GM18520 (cell line): ENCODE data around the gene STARD3.

Experiments used
- ATAC-seq: cut with Tn5 transposase; IDR thresholded peaks from one replicate; pipeline ENCODE4 v1.9.1; 2021; ENCODE audit not compliant: unreplicated experiment

STARD3 gene

GRCh38 chr17:39658346-39658745 lies 21.4 kb downstream of the STARD3 start:
- no peak for ATAC-seq

GRCh38 chr17:39658760-39659159 lies 21.8 kb downstream of the STARD3 start:
- ATAC-seq: no peak

- ATAC-seq: no peak
Measured at GRCh38 chr17:39659279-39660010, 22.5 kb downstream of the STARD3 start.

DNA sequence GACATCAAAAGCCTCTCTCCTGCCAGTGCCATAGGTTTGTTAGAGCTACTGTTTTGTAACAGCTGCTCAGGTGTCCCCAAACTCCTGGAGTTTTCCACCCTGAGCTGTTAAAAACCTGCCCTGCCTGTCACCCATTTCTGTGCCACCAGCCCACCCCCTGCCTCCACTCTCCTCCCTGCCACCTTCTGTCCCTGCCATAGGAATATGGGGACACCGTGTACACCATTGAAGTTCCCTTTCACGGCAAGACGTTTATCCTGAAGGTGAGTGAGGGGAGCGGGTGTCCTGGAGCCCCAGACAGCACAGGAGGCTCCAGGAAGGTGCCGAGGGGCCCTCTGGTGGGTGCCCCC lies 23.0 kb downstream of the STARD3 start:
- no peak for ATAC-seq

DNA sequence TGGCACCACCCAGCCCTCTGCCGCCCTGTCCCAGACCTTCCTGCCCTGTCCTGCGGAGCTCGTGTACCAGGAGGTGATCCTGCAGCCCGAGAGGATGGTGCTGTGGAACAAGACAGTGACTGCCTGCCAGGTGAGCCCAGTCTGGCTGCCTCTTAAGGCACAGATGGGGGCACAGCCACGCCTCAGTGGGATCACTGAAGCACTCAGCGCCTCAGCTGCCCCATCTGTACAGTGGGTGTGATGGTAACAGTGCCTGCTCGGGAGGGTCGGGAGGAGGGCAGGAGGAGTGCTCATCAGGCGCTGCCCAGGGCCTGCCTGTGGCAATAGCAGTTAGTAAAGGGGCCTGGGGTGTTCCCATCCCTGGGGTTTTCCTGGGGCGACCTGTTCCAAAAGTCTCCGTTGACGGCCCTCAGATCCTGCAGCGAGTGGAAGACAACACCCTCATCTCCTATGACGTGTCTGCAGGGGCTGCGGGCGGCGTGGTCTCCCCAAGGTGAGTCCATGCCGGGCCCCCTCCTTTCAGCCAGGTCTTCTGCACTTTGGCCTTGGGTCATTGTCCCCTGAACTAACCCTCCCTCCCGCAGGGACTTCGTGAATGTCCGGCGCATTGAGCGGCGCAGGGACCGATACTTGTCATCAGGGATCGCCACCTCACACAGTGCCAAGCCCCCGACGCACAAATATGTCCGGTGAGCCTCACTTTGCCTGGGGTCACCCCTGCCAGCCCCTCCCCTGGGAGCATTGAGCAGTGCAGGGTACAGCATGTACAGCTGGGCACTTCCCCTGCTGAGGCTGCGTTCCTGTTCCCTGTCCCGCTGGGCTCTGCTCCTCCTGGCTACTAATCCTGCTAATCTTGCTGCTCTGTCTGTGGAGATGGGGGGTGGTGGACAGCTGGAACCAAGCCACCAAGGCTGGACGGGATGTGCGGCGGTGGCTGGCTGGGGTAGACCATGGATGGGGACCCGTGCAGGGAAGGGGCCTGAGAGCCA lies 23.7 kb downstream of the STARD3 start:
- no peak for ATAC-seq

DNA sequence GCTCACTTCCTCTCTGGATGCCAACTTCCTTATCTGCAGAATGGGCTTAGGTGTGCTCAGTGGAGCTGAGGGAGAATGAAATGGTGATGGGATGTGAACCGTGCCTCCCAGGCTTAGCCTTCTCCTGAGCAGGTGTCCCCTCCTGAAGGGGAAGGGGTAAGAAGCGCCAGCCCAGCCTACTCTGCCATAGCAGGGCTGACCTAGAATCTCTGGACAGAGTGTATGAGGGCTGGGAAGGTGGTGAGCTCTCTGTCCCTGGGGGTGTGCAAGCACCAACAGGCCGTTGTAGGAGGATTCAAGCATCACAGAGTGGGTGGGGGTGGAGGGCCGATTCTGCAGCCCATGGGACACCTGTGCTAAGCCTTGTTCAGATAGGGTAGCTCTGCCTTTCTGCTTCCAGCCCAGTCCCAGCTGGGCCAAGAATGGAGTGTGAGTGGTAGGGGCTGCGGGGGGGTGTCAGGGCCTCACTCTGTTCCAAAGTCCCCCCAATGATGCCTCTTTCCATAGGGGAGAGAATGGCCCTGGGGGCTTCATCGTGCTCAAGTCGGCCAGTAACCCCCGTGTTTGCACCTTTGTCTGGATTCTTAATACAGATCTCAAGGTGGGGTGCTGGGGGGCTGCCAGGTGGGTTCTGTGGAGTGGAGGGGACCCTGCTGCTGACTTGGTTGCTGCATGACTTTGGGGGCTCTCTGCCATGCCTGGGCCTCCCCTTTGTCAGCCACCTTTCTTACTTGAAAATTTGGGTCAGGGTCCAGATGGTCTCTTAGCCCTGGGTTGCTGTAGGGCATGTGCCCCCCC lies 25.0 kb downstream of the STARD3 start:
- no peak for ATAC-seq

DNA sequence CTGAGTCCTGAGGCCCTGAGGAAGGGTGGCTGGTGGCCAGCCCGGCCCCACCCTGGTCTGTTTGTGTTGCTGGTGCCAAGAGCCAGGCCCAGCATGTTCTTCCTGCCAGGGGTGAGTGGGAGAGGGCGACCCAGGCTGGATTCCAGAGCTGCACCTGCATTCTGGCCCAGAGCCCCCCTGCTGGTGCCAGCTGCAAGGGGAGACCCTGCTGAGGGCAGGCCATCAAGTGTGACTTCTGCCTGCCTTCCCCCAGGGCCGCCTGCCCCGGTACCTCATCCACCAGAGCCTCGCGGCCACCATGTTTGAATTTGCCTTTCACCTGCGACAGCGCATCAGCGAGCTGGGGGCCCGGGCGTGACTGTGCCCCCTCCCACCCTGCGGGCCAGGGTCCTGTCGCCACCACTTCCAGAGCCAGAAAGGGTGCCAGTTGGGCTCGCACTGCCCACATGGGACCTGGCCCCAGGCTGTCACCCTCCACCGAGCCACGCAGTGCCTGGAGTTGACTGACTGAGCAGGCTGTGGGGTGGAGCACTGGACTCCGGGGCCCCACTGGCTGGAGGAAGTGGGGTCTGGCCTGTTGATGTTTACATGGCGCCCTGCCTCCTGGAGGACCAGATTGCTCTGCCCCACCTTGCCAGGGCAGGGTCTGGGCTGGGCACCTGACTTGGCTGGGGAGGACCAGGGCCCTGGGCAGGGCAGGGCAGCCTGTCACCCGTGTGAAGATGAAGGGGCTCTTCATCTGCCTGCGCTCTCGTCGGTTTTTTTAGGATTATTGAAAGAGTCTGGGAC lies 25.8 kb downstream of the STARD3 start:
- ATAC-seq: no peak

- no peak for ATAC-seq
Measured at GRCh38 chr17:39663340-39663687, 26.4 kb downstream of the STARD3 start.

DNA sequence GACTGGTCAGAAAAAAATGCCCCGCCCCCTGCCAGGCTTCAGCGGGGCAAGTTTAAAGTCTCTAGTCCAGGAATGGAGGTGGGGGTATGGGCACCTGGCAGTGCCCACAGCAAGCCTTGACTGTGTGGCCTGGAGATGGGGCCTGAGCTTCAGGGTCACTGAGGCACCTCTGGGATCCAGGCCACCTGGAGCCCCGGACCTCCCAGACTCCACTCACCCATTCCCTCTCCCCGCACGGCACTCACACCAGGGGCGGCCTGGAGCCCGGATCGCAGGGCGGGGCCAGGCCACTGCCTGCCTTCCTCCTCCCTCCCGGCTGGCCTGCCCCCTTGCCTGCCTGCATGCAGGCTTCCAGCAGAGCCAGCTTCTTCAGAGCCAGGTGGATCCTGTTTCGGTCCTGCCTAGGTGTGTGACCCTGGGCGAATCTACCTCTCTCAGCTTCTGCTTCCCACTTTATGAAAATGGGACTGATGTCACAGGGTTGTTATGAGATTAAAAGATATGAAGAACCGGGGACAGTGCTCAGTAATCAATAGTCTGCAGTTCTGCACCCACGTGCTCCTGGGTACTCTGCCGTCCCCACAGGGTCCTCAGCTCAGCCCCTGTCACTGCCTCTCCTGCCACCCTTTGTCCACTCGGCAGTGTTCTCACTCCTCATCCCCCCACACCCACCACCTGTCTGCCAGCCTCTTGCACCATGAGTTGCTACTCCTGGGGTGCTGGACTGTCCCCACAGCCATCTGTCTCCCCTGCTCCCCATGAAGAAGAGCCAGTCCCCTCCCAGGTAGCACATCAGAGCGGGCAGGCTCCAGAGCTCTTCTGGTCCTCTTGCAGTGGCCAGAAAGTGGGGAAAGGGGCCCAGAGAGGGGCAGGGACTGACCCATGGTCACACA lies 27.0 kb downstream of the STARD3 start:
- no peak for ATAC-seq

DNA sequence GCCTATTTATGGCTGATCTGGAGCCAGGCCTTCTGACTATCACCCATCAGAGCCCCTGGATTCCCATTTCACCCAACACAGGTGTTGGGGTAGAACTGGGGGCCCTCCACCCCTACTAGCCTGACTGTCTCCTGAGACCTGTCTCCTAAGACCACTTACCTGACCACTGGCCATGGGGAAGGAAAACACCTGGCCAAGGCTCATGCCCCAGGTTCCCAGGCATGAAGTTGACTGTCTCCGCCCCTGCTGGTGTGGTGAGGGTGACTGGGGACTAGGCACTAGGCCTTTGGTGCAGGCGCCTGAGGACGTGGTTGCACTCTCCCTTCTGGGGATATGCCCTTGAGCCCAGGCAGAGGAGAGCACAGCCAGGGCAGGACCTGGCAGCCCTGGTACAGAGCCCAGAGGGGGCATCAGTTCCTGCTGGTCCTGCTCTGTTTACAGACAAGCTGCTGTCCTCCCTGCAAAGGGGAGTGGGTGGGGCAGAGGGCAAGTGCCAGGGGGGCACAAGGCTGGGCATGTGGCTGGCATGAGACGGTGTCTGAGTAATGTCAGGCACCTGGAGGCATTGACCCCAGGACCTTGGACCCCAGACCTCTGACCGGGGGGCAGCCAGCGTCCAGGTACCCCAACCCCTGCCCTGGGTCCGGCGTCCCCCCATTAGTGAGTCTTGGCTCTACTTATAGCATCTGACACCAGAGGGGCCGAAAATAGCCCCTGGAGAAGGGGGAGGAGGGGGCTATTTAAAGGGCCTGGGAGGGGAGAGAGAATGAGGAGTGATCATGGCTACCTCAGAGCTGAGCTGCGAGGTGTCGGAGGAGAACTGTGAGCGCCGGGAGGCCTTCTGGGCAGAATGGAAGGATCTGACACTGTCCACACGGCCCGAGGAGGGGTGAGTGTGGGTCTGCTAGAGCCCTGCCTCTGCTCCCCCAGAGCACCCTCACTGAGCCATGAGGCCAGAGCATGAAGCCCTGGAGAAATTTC lies 27.9 kb downstream of the STARD3 start, which contains the start of gene TCAP:
Gene TCAP, plus strand, starts transcription at position 769 of the 981 bp plus-strand sequence. Its CDS starts 11 bp downstream, at position 780.
- ATAC-seq: no peak

DNA sequence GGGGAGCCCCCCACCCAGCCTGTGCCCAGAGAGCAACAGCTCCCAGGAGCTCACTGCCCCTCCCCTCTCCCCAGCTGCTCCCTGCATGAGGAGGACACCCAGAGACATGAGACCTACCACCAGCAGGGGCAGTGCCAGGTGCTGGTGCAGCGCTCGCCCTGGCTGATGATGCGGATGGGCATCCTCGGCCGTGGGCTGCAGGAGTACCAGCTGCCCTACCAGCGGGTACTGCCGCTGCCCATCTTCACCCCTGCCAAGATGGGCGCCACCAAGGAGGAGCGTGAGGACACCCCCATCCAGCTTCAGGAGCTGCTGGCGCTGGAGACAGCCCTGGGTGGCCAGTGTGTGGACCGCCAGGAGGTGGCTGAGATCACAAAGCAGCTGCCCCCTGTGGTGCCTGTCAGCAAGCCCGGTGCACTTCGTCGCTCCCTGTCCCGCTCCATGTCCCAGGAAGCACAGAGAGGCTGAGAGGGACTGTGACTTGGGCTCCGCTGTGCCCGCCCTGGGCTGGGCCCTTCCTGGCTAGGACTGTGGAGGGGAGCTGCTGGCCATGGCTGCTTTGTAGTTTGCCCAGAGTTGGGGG lies 28.8 kb downstream of the STARD3 start:
- ATAC-seq: no peak

- ATAC-seq: no peak
Measured at GRCh38 chr17:39666231-39666600, 29.3 kb downstream of the STARD3 start.

- no peak for ATAC-seq
Measured at GRCh38 chr17:39666601-39667261, 29.8 kb downstream of the STARD3 start.

DNA sequence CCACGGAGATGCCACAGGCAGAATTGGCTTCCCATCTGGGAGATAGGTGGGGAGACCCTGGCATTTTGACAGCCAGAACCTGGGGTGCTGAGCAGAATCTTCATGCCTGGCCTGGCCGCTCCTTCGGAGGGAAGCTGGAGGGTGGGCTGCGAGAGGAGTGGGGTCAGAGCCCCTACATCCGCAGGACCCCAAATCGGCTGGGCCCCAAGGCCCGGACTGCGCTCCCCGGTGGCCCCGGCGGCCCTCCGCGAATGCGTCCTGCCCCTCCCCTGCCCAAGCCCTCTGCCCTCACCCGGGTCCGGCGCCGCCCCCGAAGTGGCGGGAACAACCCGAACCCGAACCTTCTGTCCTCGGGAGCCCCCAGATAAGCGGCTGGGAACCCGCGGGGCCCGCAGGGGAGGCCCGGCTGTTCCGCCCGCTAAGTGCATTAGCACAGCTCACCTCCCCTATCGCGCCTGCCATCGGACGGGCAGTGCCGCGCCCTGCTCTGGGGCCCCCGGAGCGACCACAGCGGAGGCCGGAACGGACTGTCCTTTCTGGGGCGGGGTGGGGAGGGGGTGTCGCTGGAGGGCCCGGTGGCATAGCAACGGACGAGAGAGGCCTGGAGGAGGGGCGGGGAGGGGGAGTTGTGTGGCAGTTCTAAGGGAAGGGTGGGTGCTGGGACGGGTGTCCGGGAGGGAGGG lies 30.5 kb downstream of the STARD3 start:
- no peak for ATAC-seq

- no peak for ATAC-seq
Measured at GRCh38 chr17:39667945-39668924, 31.3 kb downstream of the STARD3 start, which contains the start of gene PNMT. Gene PNMT (plus strand): TSS chr17:39668453. CDS start chr17:39668476, 23 bp downstream.
